ENCODE data around the gene PAK5. TPM values are rescaled to one million over a fixed set of nuclear protein-coding genes. Genes with fewer than 3 reads are reported as not detected.

Gene PAK5
- total RNA-seq, 1 donor from 2014 or later: 0.21 TPM

DNA sequence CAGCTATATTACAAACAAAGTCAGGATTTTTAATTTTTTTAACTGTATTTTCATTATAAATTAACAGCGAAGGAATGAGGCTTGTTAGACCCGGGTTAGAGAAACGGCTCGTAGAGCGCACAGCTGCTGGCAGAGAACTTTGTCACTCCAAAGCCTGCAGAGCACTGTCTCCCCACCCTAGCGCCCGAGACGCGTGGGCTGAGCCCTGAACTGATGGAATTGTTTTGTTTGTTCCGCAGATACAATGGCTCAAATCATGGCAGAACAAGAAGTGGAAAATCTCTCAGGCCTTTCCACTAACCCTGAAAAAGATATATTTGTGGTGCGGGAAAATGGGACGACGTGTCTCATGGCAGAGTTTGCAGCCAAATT, 323.7 kb downstream of the PAK5 start:
- no peak overlapping the region for H3K27ac ChIP-seq
- DNase-seq (no peak), ATAC-seq (no peak)
- intact Hi-C loops (cut with DNase I): no loop called here
- H3K27me3 ChIP-seq (ENCODE audit: low read depth): peaks cover 61% of the 10 kb centered on the region
- H3K9me3 ChIP-seq: no peaks in the 10 kb centered on the region
- peak overlapping the region; percentile 29 for H3K4me3 ChIP-seq
- H3K36me3 ChIP-seq: no peaks in the 10 kb centered on the region
- peaks cover 30% of the 10 kb centered on the region for H3K4me1 ChIP-seq
- TF ChIP-seq, protein P1, sequence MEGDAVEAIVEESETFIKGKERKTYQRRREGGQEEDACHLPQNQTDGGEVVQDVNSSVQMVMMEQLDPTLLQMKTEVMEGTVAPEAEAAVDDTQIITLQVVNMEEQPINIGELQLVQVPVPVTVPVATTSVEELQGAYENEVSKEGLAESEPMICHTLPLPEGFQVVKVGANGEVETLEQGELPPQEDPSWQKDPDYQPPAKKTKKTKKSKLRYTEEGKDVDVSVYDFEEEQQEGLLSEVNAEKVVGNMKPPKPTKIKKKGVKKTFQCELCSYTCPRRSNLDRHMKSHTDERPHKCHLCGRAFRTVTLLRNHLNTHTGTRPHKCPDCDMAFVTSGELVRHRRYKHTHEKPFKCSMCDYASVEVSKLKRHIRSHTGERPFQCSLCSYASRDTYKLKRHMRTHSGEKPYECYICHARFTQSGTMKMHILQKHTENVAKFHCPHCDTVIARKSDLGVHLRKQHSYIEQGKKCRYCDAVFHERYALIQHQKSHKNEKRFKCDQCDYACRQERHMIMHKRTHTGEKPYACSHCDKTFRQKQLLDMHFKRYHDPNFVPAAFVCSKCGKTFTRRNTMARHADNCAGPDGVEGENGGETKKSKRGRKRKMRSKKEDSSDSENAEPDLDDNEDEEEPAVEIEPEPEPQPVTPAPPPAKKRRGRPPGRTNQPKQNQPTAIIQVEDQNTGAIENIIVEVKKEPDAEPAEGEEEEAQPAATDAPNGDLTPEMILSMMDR (IDR thresholded peaks at IDR 0.05): no peak

DNA sequence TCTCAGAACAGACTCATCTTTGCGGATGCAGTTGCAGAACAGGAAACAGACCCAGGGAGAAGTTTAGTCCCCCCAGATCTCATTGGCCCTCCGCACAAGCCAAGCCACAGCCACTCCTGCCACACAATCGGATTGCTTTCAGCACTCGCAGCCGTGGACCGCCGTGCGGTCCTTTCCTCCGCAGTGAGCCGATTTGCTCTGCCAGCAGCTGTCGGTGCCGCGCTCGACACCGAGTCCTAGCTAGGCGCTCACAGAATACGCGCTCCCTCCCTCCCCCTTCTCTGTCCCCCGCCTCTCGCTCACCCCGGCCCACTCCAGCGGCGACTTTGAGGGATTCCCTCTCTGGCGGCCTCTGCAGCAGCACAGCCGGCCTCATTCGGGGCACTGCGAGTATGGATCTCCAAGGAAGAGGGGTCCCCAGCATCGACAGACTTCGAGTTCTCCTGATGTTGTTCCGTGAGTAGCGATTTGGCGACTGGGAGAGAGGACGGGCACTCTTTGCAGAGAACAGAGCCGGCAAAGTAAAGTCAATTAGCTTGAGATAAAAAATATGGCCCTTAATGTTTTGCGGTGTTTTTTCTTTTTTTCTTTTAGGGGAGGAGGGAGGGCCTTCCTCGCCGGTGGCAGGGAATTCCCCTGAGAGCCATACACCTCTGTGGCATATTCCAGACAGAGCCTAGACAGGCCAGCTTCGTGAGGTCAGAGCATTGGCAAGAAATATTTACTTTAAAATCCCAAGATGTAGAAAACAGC, 324.2 kb downstream of the PAK5 start, which contains the start of gene LAMP5:
Gene LAMP5, plus strand, starts transcription at position 130 of the 753 bp plus-strand sequence. Its CDS starts 263 bp downstream, at position 393.
- intact Hi-C loops (cut with DNase I): no loop called here
- TF ChIP-seq, protein P1 (IDR thresholded peaks at IDR 0.05): no peak
- Histone ChIP-seq H3K27ac (no peak within 1 kb of the TSS), H3K4me3 (peak within 1 kb of the TSS; percentile 29), H3K9me3 (no peaks in the 10 kb centered on the region), H3K4me1 (peaks cover 30% of the 10 kb centered on the region), H3K27me3 (ENCODE audit: low read depth) (peaks cover 62% of the 10 kb centered on the region), H3K36me3 (no peaks in the 10 kb centered on the region)
- ATAC-seq: peak; percentile 51 to 53
- DNase-seq: peak; percentile 47

DNA sequence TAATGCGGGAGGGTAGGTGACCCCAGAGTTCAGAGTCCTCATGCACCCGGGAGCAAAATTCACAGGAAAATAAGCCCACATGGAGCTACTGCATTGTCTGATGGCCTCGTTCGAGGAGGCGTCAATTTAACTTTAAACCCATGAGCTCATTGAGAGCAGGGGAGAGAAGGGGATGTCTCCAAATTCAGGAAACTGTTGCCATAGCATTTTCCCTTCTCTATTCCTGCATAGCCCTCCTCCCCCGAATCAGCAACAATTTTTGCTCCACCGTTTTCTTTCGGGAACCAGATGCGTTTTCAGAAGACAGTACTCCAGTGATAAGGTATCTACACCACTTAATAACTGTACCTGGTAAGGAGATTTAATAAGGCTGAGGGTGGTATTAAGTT, 324.8 kb downstream of the PAK5 start:
- no peaks in the 10 kb centered on the region for H3K36me3 ChIP-seq
- H3K4me3 ChIP-seq: no peak overlapping the region
- DNase-seq: no peak
- TF ChIP-seq, protein P1 (IDR thresholded peaks at IDR 0.05): no peak
- H3K9me3 ChIP-seq: no peaks in the 10 kb centered on the region
- intact Hi-C loops (cut with DNase I): no loop called here
- ATAC-seq: no peak
- H3K27ac ChIP-seq: no peak overlapping the region
- peaks cover 66% of the 10 kb centered on the region for H3K27me3 ChIP-seq (ENCODE audit: low read depth)
- peaks cover 30% of the 10 kb centered on the region for H3K4me1 ChIP-seq

DNA sequence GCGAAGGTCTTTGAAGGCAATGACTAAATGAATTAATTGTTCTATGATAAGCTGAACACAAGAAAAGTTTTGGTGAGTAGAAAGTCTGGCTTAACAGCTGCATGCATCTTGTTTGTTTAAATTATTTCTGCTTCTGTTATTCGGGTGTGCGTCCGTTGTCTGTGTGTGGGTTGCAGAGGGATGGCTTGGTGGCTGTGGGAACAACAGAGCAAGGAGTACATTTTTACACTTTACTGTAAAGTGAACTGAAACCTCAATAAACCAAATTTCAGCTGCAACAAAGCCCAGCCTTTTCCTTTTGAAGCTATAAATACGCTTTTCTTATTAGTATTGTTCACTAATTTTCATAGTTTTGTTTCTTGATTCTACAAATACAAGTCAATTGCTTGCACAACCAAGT, 328.0 kb downstream of the PAK5 start:
- no peaks in the 10 kb centered on the region for H3K36me3 ChIP-seq
- peaks cover 80% of the 10 kb centered on the region for H3K27me3 ChIP-seq (ENCODE audit: low read depth)
- ATAC-seq (no peak), DNase-seq (no peak)
- H3K27ac ChIP-seq: no peak overlapping the region
- TF ChIP-seq, protein P1 (IDR thresholded peaks at IDR 0.05): no peak
- H3K4me3 ChIP-seq: no peak overlapping the region
- H3K4me1 ChIP-seq: peaks cover 32% of the 10 kb centered on the region
- intact Hi-C loops (cut with DNase I): no loop called here
- no peaks in the 10 kb centered on the region for H3K9me3 ChIP-seq

DNA sequence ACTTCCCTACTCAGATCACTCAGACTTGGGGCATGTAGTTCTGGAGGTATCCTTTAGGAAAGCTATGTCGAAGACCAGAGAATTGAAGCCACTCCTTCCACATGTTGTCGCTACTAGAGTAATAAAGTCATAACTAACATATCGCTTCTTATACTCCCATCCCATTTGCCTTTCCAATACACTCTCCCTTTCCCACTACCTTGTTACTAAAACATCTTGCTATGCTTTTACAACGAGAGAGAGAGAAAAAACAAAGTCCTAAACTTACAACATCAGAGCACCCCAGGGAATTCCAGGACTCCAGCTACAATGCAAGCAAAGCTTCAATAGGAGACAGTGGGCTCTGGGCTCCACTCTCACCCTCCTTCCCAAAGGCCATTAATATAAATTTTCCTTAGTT, 329.6 kb downstream of the PAK5 start:
- TF ChIP-seq, protein P1 (IDR thresholded peaks at IDR 0.05): no peak
- intact Hi-C loops (cut with DNase I): no loop called here
- ATAC-seq (no peak), DNase-seq (no peak)
- H3K27me3 ChIP-seq (ENCODE audit: low read depth): peaks cover 75% of the 10 kb centered on the region
- H3K27ac ChIP-seq: no peak overlapping the region
- H3K4me1 ChIP-seq: peaks cover 15% of the 10 kb centered on the region
- no peaks in the 10 kb centered on the region for H3K36me3 ChIP-seq
- no peak overlapping the region for H3K4me3 ChIP-seq
- H3K9me3 ChIP-seq: no peaks in the 10 kb centered on the region

Data from lower lobe of right lung (tissue), 2 donors.